Measurements from ENCODE around the gene CASKIN2. TPM values are rescaled to one million over a fixed set of nuclear protein-coding genes. Genes with fewer than 3 reads are reported as not detected.

Gene CASKIN2
- total and polyA plus RNA-seq, 4 donors = 2.3 to 12.1 (median 8.6) TPM

GRCh38 chr17:75456417-75457046, 58.8 kb downstream of the CASKIN2 start, which contains the start of gene TMEM94:
Gene TMEM94, plus strand, starts transcription at chr17:75456635. Its CDS starts 15,271 bp downstream, at chr17:75471906.
- WGBS = under 1% methylated on average over 33 of the region's 33 CpGs
- H3K27me3 ChIP-seq (ENCODE audit: control insufficient read depth in 4 of 4, insufficient read depth in 4 of 4, low read length in 3 of 4) = no peaks in the 10 kb centered on the region
- DNase-seq (ENCODE audit: low spot score) = peak; percentile 89
- peak within 1 kb of the TSS; percentile 73 to 83 (median 77) for H3K4me3 ChIP-seq (ENCODE audit: low read depth in 1 of 3, low read length in 3 of 3)
- no peaks in the 10 kb centered on the region for H3K9me3 ChIP-seq (ENCODE audit: control insufficient read depth in 4 of 4, low read length in 3 of 4)
- peak within 1 kb of the TSS; percentile 81 to 91 for H3K27ac ChIP-seq (ENCODE audit: low read depth in 1 of 2, low read length in 2 of 2)
- TF ChIP-seq ATF3 (IDR thresholded peaks at IDR 0.05) (peak; percentile 35), JUND (IDR thresholded peaks at IDR 0.05) (no peak), HNF4G (IDR thresholded peaks at IDR 0.05) (no peak), EGR1 (IDR thresholded peaks at IDR 0.05; ENCODE audit: low read depth in 2 of 2) (no peak), FOXA2 (IDR thresholded peaks at IDR 0.05) (no peak), GABPA (IDR thresholded peaks at IDR 0.05 in 1 of 2, conservative IDR thresholded peaks at IDR 0.05 in 1 of 2) (peak; percentile 31 to 71), RAD21 (IDR thresholded peaks at IDR 0.05) (no peak), RXRA (IDR thresholded peaks at IDR 0.05) (peak in 1 of 2 donors; percentile 29), TAF1 (conservative IDR thresholded peaks at IDR 0.05) (peak; percentile 8), MAX (IDR thresholded peaks at IDR 0.05) (no peak), SP1 (IDR thresholded peaks at IDR 0.05) (peak; percentile 100), NR2F2 (IDR thresholded peaks at IDR 0.05) (no peak), CTCF (IDR thresholded peaks at IDR 0.05; ENCODE audit: low read depth, low read length, missing input control) (no peak), HNF4A (conservative IDR thresholded peaks at IDR 0.05) (peak in 1 of 2 donors; percentile 17), FOXA1 (IDR thresholded peaks at IDR 0.05) (no peak), YY1 (IDR thresholded peaks at IDR 0.05) (peak; percentile 100), ZBTB33 (IDR thresholded peaks at IDR 0.05) (peak; percentile 60), REST (IDR thresholded peaks at IDR 0.05) (peak; percentile 73)
- no peaks in the 10 kb centered on the region for H3K36me3 ChIP-seq (ENCODE audit: control insufficient read depth in 4 of 4, insufficient read depth in 3 of 4, low read depth in 1 of 4, low read length in 3 of 4)
- H3K4me1 ChIP-seq (ENCODE audit: control insufficient read depth in 4 of 4, insufficient read depth in 4 of 4, low read length in 3 of 4) = peaks cover 2 to 20% (median 17%) of the 10 kb centered on the region in 4 donors
- peak within 1 kb of the TSS; percentile 52 to 86 for H3K9ac ChIP-seq (ENCODE audit: low read depth in 1 of 2, low read length in 2 of 2)

Data from liver (tissue), 9 donors.